Measurements from ENCODE around the gene NEURL3. TPM values are rescaled to one million over a fixed set of nuclear protein-coding genes. Genes with fewer than 3 reads are reported as not detected.

The NEURL3 gene
- total RNA-seq, 4 donors from 2014 or later: not detected

GRCh38 chr2:96546797-96547196 lies 41.6 kb upstream of the NEURL3 start:
- intact Hi-C loops (cut with DNase I; ENCODE audit: low total_unique reads): loop anchor here (5.0 kb wide), 1 partner anchor 256 kb away; no protein-coding TSS in a partner anchor
- TF ChIP-seq CTCF (IDR thresholded peaks at IDR 0.05 in 4 of 5, conservative IDR thresholded peaks at IDR 0.05 in 1 of 5) (no peak), POLR2A (IDR thresholded peaks at IDR 0.05) (no peak)
- no peaks in the 10 kb centered on the region for H3K27me3 ChIP-seq
- H3K27ac ChIP-seq: no peak overlapping the region
- H3K36me3 ChIP-seq: peaks cover 0 to 46% of the 10 kb centered on the region in 2 donors
- H3K9me3 ChIP-seq: no peaks in the 10 kb centered on the region
- no peak for DNase-seq
- no peak for ATAC-seq
- in situ Hi-C loops (cut with MboI; ENCODE audit: low sequenced_read_pairs in 4 of 4): loop anchor here in 1 of 4 donors (25.0 kb wide), 1 partner anchor 1116 kb away; the partner anchor contains the start of genes ACTR1B and C2orf92
- peaks cover 21 to 32% of the 10 kb centered on the region in 2 donors for H3K4me1 ChIP-seq
- H3K4me3 ChIP-seq: no peak overlapping the region

GRCh38 chr2:96546321-96546720 lies 41.2 kb upstream of the NEURL3 start:
- intact Hi-C loops (cut with DNase I; ENCODE audit: low total_unique reads) (loop anchor here (5.0 kb wide), 1 partner anchor 256 kb away; no protein-coding TSS in a partner anchor), in situ Hi-C loops (cut with MboI; ENCODE audit: low sequenced_read_pairs in 4 of 4) (loop anchor here in 1 of 4 donors (25.0 kb wide), 1 partner anchor 1116 kb away; the partner anchor contains the start of genes ACTR1B and C2orf92)
- TF ChIP-seq POLR2A (IDR thresholded peaks at IDR 0.05) (no peak), CTCF (IDR thresholded peaks at IDR 0.05 in 4 of 5, conservative IDR thresholded peaks at IDR 0.05 in 1 of 5) (no peak)
- peaks cover 0 to 42% of the 10 kb centered on the region in 2 donors for H3K36me3 ChIP-seq
- H3K27me3 ChIP-seq: no peaks in the 10 kb centered on the region
- no peak overlapping the region for H3K4me3 ChIP-seq
- no peak overlapping the region for H3K27ac ChIP-seq
- ATAC-seq: no peak
- H3K4me1 ChIP-seq: peaks cover 26 to 36% of the 10 kb centered on the region in 2 donors
- no peak for DNase-seq
- H3K9me3 ChIP-seq: no peaks in the 10 kb centered on the region

- peaks cover 0 to 7% of the 10 kb centered on the region in 2 donors for H3K36me3 ChIP-seq
- in situ Hi-C loops (cut with MboI; ENCODE audit: low sequenced_read_pairs in 4 of 4): loop anchor here in 1 of 4 donors (25.0 kb wide), 1 partner anchor 1120 kb away; the partner anchor contains the start of genes ACTR1B and C2orf92
- no peaks in the 10 kb centered on the region for H3K9me3 ChIP-seq
- H3K27me3 ChIP-seq: no peaks in the 10 kb centered on the region
- no peak overlapping the region for H3K27ac ChIP-seq
- intact Hi-C loops (cut with DNase I; ENCODE audit: low total_unique reads): no loop called here
- ATAC-seq (no peak), DNase-seq (no peak)
- TF ChIP-seq POLR2A (IDR thresholded peaks at IDR 0.05): no peak
- TF ChIP-seq CTCF (IDR thresholded peaks at IDR 0.05 in 4 of 5, conservative IDR thresholded peaks at IDR 0.05 in 1 of 5): no peak
- H3K4me1 ChIP-seq: peaks cover 47 to 51% of the 10 kb centered on the region in 2 donors
- H3K4me3 ChIP-seq: no peak overlapping the region
These were observed 37.3 kb upstream of the NEURL3 start for GRCh38 chr2:96542357-96542977.

- Histone ChIP-seq H3K4me1 (peaks cover 47 to 51% of the 10 kb centered on the region in 2 donors), H3K27me3 (no peaks in the 10 kb centered on the region), H3K4me3 (no peak overlapping the region), H3K27ac (no peak overlapping the region), H3K36me3 (no peaks in the 10 kb centered on the region), H3K9me3 (no peaks in the 10 kb centered on the region)
- TF ChIP-seq CTCF (IDR thresholded peaks at IDR 0.05 in 4 of 5, conservative IDR thresholded peaks at IDR 0.05 in 1 of 5) (no peak), POLR2A (IDR thresholded peaks at IDR 0.05) (no peak)
- intact Hi-C loops (cut with DNase I; ENCODE audit: low total_unique reads) (no loop called here), in situ Hi-C loops (cut with MboI; ENCODE audit: low sequenced_read_pairs in 4 of 4) (loop anchor here in 1 of 4 donors (25.0 kb wide), 1 partner anchor 1121 kb away; the partner anchor contains the start of genes ACTR1B and C2orf92)
- DNase-seq: no peak
- no peak for ATAC-seq
These were observed 36.4 kb upstream of the NEURL3 start for GRCh38 chr2:96541398-96542152.

Data from gastrocnemius medialis (tissue), 4 donors.